ENCODE measurements around the gene RPAIN. TPM values are rescaled to one million over a fixed set of nuclear protein-coding genes. Genes with fewer than 3 reads are reported as not detected.
"Not testable (repeated sequence)": the region's sequence is repeated elsewhere in the genome, so short reads cannot be mapped to it uniquely, and the experiment has no call there.

RPAIN gene
- total RNA-seq, 1 experiment from 2014 or later, result 55.3 TPM

DNA sequence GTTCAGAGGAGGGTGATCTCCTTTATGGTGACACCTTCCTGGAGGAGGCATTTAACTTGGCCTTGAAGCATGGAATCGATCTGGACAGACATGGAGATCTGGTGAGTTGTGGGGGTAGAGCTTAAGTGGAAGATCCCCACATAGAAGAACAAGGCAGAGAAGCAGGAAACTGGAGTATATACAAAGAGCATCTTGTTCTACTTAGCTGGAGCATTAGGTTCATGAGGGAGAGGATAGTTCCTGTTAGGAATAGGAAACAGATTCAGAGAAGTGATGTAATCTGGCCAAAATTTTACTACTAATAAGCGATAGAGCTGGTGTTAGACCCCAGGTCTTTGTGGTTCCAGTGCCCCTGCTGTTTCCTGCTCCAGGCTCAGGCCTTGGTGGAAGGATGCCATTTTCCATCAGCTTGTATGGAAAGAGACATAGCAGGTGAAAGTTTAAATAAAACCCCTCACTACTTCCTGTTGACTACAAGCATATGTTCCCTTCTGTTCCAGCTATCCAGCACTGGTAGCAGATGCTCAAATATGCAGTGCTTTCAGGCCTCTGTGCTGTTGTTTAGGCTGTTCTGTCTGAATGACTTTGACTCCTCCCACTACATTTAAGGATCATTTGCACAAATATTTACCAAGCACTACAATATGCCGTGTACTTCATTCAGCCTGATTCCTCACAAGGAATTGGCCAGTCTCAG lies 9.4 kb downstream of the RPAIN start:
- DNase-seq (ENCODE audit: low read depth), result no peak

DNA sequence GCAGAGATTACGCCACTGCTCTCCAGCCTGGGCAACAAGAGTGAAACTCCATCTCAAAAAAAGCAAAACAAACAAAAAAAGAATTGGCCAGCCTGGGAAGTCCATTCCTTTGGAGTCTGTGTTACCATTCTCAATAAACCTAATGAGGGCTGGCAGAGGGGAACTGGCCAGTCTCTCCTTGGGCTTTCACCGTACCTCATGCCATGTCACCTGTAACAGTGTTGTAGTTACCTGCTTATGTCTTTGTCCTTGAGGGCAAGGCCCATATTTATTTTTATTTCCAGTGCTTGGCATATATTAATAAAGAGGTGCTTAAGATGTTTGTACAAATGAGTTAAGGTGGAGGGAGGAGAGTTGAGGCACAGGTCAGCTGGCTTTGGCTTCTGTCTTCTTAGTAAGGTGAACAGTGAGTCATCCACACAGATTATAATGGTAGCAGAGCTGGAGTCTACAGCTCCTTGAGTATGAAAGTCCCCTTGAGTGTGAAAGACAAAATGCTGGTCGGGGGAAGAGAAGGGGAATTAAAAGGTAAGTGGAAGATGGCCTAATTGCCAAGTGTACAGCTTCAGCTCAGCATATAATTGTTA lies 10.5 kb downstream of the RPAIN start:
- DNase-seq (ENCODE audit: low read depth), result peak; percentile 12

DNA sequence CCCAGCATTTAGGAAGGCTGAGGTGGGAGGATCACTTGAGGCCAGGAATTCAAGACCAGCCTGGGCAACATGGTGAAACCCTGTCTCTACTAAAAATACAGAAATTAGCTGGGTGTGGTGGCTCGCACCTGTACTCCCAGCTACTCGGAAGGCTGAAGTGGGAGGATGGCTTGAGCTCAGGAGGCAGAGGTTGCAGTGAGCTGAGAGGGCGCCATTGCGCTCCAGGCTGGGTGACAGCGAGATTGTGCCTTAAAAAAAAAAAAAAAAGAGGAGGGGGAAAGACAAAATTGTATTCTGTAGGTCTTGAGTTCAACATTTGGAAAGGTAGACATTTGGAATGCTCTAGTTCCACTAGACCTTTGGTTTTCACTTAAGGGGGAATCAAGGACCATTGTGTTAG lies 11.3 kb downstream of the RPAIN start:
- DNase-seq (ENCODE audit: low read depth), result not testable (repeated sequence)

DNA sequence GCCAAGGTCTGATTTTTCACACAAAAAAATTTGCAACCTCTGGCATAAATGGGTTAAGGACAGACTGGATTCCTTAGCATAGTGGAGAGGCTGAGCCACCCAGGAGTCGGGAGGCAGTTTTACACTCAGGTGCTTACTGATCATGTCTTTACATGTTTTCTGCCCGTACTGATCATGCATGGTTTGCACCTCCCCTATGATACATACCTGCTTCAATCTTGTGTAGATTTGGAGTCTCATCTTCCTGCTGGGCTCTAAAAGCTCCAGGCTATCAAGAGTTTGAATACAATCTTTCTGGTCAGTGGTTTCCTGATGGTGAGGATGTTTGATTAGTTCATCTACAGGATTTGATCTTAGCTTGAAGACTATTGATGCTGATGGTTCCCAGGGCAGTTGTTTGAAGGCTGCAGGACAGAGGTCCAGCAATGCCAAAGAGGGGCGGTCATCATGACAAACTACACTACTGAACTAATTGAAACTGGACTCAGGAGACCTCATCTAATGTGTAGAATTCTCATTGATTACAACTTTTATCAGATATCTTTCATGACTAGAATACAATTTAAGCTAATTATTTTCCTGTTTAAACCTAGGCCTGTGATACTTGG lies 12.1 kb downstream of the RPAIN start:
- no peak for DNase-seq (ENCODE audit: low read depth)

DNA sequence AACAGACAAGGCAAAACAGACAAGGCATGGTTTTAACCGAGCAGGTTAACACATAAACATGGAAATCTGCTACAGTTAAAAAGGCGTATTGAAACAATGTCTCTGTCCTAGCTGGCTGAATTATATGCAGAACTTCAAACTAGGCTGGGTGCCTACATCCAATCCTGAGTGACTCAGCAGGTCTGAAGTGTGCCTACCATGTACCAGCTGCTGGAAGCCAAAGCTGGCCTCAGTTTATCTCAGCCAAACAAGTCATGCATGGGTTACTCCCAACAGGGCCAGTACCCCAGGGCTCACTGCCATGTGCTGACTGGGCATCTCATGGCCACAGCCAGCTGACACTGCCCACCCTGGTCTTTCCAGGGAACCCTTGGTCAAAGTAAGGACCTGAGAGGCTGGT lies 15.0 kb downstream of the RPAIN start:
- no peak for DNase-seq (ENCODE audit: low read depth)

- DNase-seq (ENCODE audit: low read depth), result peak; percentile 38
Measured at GRCh38 chr17:5435781-5436315, 15.9 kb downstream of the RPAIN start.

- peak; percentile 83 for DNase-seq (ENCODE audit: low read depth)
Measured at GRCh38 chr17:5437721-5438317, 17.8 kb downstream of the RPAIN start.

GRCh38 chr17:5438716-5439445 lies 18.9 kb downstream of the RPAIN start, which contains the start of gene C1QBP:
Gene C1QBP (minus strand): TSS chr17:5439155. CDS start chr17:5439073, 82 bp downstream.
- DNase-seq (ENCODE audit: low read depth), result peak; percentile 87

- no peak for DNase-seq (ENCODE audit: low read depth)
Measured at GRCh38 chr17:5439446-5439764, 19.4 kb downstream of the RPAIN start.

DNA sequence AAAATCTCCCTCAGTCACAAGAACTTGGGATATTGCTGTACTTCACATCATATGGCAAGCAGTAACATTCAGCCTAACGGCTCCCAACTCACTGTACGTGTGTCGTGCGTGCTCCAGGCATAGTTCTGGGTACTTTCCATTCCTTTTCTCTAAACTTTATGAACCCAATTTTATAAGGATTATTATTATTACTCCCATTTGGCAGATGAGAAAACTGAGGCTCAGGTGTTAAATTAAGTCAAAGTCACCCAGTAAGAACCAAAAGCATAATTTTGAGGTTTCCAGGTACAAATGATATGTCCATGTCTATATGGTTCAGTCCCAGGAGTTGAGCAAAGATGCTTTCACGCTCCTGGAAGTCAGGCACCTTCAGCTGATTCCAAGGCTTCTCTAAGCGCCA lies 23.7 kb downstream of the RPAIN start:
- no peak for DNase-seq (ENCODE audit: low read depth)

DNA sequence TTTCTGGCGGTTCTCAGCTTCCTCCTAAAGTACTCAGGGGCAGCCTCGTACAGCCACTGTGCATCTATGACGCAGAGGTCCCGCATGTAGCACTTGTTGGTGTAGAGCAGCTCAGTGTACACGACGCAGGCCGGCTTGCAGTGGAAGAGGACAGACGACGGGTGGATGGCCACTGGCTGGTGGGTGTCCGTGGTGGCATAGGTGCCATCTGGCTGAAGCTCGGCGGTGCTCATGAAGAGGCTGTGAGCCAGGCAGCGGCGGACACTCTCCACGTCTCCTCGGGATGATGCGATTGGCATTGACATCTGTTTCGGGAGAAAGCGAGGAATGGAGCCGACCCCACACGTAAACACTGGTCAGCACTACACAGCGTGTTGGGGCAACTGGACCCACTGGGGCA lies 24.2 kb downstream of the RPAIN start:
- DNase-seq (ENCODE audit: low read depth), result no peak

DNA sequence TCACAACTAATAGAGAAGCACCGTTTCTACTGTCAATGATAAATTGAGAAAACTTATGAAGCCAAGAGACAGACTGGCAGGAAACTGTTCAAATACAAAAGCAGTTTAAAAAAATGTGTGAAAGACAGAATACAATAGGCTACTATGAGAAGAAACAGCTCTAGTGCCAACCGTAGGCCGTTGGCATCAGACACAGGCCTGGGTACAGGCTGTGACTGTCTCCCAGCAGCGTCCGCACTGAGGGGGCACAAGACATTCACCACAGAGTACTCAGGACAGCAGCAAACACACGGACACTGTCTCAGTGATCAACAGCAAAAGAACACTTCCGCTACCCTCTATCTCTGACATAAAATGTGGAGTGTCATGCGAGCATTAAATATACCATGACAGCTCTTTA lies 26.8 kb downstream of the RPAIN start:
- no peak for DNase-seq (ENCODE audit: low read depth)

DNA sequence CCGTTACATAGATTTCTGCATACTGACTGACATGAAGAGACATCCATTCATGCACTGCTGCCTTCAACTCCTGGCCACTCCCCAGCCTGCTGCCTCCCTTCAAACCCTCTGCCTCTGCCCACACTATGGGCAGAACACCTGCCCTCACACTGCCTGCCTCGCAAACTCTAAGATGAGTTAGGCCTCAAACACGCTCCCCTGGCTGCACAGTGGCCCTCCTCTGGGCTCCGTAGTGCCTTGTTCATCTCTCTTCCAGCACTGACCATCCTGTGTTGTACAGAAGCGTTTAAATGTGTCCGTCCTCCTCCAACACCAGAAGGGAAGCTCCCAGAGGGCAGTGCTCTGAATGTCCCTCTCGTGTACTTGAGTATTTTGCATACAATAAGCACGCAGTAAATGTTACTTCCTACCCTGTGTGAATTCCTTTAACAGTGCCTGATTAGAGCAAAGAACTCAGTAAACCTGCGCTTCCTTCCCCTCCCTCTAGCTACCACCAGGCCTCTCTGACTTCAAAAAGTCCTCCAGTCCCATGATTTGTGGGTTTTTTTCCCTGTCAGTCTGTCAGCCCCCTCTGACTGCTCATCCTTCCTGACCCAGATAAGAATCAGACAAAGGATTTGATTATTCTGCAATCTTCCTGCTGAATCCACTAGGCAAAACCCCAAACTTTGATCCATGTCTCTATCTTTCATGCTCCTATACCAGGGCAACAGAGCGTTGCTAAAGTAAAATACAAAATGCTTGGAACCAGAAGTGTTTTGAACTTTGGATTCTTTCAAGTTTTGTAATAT lies 44.9 kb downstream of the RPAIN start:
- no peak for DNase-seq (ENCODE audit: low read depth)

DNA sequence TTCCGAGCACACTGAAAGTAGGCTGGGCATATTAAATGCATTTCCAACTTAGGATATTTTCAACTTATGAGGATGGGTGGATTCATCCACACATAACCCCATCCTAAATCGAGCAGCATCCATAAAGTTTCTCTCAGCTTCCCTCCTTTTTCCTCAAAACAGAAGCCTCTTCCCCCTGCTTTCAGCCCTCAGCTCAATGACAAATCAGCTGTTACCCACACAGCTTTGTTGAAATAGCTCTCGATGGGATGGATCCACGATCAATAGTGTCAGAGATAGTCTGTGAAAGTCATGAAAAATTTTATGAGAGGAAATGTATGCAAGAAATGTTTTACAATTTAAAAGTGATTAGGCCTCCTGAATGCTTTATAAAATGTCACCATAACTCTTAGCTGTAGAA lies 46.3 kb downstream of the RPAIN start:
- no peak for DNase-seq (ENCODE audit: low read depth)

DNA sequence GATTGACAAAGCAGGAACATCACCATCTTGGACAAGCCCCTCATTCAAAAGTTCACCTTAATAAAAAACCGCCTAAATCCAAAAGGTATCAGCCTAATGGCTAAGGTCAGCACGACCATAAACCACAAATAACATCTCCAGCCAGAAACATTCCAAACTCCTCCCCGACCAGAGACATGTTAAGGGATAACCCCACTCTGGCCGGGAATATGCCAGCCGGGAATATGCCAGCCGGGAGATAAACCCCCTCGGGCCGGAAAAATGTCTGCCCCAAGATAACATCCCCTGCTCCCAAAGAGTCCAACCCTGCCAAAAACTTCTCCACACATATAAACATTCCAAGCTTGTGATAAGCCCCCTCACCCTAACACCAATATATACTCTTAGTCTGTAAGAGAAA lies 47.4 kb downstream of the RPAIN start:
- peak; percentile 1 for DNase-seq (ENCODE audit: low read depth)

GRCh38 chr17:5468075-5468473 lies 48.1 kb downstream of the RPAIN start:
- DNase-seq (ENCODE audit: low read depth), result no peak

- DNase-seq (ENCODE audit: low read depth), result no peak
Measured at GRCh38 chr17:5472511-5472910, 52.5 kb downstream of the RPAIN start.

DNA sequence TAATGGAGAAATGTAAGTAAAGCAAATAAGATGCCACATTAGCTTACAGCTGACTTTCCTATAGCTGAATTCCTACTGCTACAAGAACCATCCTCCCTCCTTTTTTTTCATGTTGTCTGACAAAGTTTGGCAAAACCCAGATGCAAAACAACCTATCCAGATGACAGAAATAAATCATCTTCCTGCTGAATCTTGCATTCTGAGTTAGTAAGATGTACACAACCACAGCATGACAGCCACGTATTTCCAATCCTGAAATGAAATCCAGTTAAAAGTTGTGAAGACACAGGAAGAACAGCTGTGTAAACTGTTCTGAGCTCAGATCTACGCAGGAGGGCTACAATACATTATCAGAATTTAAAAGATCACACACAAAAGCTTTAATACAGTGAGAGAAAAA lies 53.9 kb downstream of the RPAIN start:
- DNase-seq (ENCODE audit: low read depth), result no peak

DNA sequence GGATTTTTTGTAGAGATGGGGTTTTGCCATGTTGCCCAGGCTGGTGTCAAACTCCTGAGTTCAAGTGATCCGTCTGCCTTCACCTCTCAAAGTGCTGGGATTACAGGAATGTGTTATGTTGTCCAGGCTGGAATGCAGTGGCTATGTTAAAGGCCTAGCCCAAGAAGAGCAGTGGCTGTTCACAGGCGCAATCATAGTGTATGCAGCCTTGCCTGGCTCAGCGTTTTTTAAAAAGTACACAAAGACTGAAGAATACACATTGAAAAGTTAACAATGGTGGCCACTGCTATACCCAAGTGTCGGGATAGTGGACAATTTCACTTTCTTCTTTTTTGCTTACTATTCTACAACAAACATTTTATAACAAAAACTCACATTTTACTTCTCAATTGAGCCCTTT lies 59.0 kb downstream of the RPAIN start:
- DNase-seq (ENCODE audit: low read depth), result no peak

DNA sequence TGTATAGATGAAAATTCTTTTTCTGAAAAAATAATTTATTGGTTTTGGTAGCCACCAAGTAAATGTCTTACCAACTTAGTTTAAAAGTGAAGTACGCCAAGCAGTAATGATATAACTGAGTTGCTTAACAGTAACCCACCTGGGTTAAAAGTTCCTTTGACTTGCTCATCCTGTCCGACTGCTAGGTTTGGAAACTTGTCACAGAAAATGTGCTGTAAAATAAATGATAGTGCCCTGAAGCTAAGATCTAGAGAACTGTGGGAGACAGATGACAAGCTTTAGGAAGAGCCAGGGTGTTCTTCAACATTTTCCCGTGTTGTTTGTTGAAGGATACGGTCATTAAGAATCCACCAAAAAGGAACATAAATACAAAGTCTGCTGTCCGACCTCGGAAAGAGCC lies 61.0 kb downstream of the RPAIN start:
- no peak for DNase-seq (ENCODE audit: low read depth)

DNA sequence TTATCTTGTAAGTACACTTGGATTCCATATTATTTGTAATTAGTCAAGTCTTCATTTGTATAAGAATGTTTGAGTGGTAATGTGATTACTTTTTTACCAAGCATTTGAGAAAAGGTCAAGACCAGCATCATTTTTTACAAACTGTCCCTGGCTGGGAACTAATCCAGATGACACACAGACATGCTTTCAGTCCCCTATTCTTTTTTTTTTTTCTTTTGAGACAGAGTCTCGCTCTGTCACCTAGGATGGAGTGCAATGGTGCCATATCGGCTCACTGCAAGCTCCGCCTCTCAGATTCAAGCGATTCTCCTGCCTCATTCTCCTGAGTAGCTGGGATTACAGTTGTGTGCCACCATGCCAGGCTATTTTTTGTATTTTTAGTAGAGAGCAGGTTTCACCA lies 61.5 kb downstream of the RPAIN start:
- no peak for DNase-seq (ENCODE audit: low read depth)

Data from M059J (cell line).